Muscle of leg (tissue), 9 donors: ENCODE results near the gene POGLUT3. TPM values are rescaled to one million over a fixed set of nuclear protein-coding genes. Genes with fewer than 3 reads are reported as not detected.

Source experiments
- polyA plus RNA-seq, 8 donors: library from polyadenylated mRNA; unstranded; fragments of 120-200 nt; gene quantifications; one replicate each; pipeline versions ENCODE4 v1.2.1 to v1.2.3, GENCODE V29; 2013; ENCODE audit warnings: inconsistent platforms in 1 of 8, low replicate concordance in 1 of 8; ENCODE audit not compliant: insufficient read length in 8 of 8, insufficient read depth in 1 of 8
- total RNA-seq: library from RNA; stranded (reverse); fragments of 120-200 nt; gene quantifications from one replicate; pipeline ENCODE4 v1.2.4, GENCODE V29; 2013

Gene POGLUT3
- total and polyA plus RNA-seq, 9 donors = 41.2 to 81.2 (median 56.1) TPM

Other genes with a start within 250 kb of the POGLUT3 start
- 0.66 TPM for gene C11orf65, start 30.9 kb downstream of the POGLUT3 start, total RNA-seq
- 1 to 10 TPM in 1 of 8 donors, under 1 TPM in 7; 0.15 to 1.1 (median 0.64) TPM for gene C11orf65, start 30.9 kb downstream of the POGLUT3 start, polyA plus RNA-seq
- gene EXPH5, start 95.4 kb upstream of the POGLUT3 start, total RNA-seq = 0.80 TPM
- gene EXPH5, start 95.4 kb upstream of the POGLUT3 start, polyA plus RNA-seq = 1 to 10 TPM in 1 of 8 donors, under 1 TPM in 7; 0.15 to 1.4 (median 0.43) TPM
- gene DDX10, start 166.7 kb upstream of the POGLUT3 start, total RNA-seq = 19.7 TPM
- 10 to 100 TPM; 21.3 to 33.1 (median 24.7) TPM for gene DDX10, start 166.7 kb upstream of the POGLUT3 start, polyA plus RNA-seq